Urinary bladder (tissue), 4 donors: ENCODE results near the gene POLR1G. TPM values are rescaled to one million over a fixed set of nuclear protein-coding genes. Genes with fewer than 3 reads are reported as not detected.
A peak's percentile ranks its signal among the peaks of the same experiment; 100 is the strongest.

Experiments used
- DNase-seq: peaks from one replicate; pipeline ENCODE4 v3.0.0-alpha.2; 2015; ENCODE audit errors: extremely low spot score
- H3K27ac ChIP-seq: one replicate; pipeline ENCODE4 v1.5.1; 2013; ENCODE audit warnings: low read depth, mild to moderate bottlenecking, moderate library complexity
- H3K36me3 ChIP-seq: one replicate; pipeline ENCODE4 v1.6.1; 2013; ENCODE audit warnings: mild to moderate bottlenecking, moderate library complexity; ENCODE audit not compliant: insufficient read depth
- H3K4me1 ChIP-seq: one replicate; pipeline ENCODE4 v1.6.1; 2013; ENCODE audit warnings: mild to moderate bottlenecking, moderate library complexity; ENCODE audit not compliant: insufficient read depth
- H3K4me3 ChIP-seq: one replicate; pipeline ENCODE4 v1.5.1; 2013; ENCODE audit warnings: low read depth, low read length
- whole genome bisulfite sequencing: extraction: QIAGEN DNeasy Blood & Tissue Kit; methylation state at CpG from one replicate; pipeline ENCODE4 v1.1.7; 2013; 5-methylcytosine and 5-hydroxymethylcytosine counted together
- polyA plus RNA-seq: library from polyadenylated mRNA; stranded (reverse); fragments of 200-250 nt; gene quantifications from one replicate; pipeline ENCODE4 v1.2.3, GENCODE V29; 2013
- total RNA-seq: library from RNA; depleted of rRNA; stranded (reverse); fragments of >200 nt; gene quantifications from one replicate; pipeline ENCODE4 v1.2.3, GENCODE V29; 2014
- donor health status: healthy with polysubstance abuse.
- donor health status: healthy.

Gene POLR1G
- total and polyA plus RNA-seq, 2 donors: 1.8 to 5.0 TPM

DNA sequence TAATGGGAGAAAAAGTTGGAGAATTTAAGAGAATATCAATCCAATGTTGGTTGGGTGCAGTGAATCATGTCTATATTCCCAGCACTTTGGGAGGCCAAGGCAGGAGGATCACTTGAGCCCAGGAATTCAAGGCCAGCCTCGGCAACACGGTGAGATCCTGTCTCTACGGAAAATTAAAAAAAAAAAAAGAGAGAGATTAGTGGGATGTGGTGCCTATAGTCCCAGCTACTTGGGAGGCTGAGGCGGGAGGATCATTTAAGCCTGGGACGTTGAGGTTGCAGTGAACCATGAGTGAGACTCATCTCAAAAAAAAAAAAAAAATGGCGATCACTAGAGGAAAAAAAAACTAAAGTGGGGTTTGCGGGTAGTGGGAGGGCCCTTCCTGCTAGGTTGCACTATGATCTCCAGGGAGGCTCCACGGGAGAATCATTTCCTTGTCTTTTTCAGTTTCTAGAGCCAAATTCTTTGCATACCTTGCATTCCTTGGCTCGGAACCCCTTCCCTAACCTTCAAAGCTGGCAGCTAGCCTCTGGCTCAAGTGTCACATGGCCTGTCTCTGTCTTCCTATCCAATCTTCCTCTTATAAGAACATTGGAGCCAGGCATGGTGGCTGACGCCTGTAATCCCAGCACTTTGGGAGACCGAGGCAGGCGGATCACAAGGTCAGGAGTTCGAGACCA lies 30.3 kb upstream of the POLR1G start:
- H3K36me3 ChIP-seq: no peaks in the 10 kb centered on the region
- DNase-seq: no peak
- 37% methylated on average over 13 of the region's 13 CpGs for WGBS
- no peak overlapping the region for H3K27ac ChIP-seq
- no peak overlapping the region for H3K4me3 ChIP-seq
- no peaks in the 10 kb centered on the region for H3K4me1 ChIP-seq

GRCh38 chr19:45380107-45380506 lies 26.3 kb upstream of the POLR1G start:
- H3K4me3 ChIP-seq: no peak overlapping the region
- H3K27ac ChIP-seq: no peak overlapping the region
- H3K4me1 ChIP-seq: no peaks in the 10 kb centered on the region
- 94% methylated on average over 1 of the region's 1 CpG for WGBS
- DNase-seq: no peak
- no peaks in the 10 kb centered on the region for H3K36me3 ChIP-seq

- WGBS: 90% methylated on average over 29 of the region's 29 CpGs
- no peaks in the 10 kb centered on the region for H3K36me3 ChIP-seq
- no peak for DNase-seq
- H3K27ac ChIP-seq: no peak overlapping the region
- H3K4me1 ChIP-seq: no peaks in the 10 kb centered on the region
- no peak overlapping the region for H3K4me3 ChIP-seq
These were observed 24.0 kb upstream of the POLR1G start for GRCh38 chr19:45382426-45382825.

GRCh38 chr19:45385392-45386221 lies 20.8 kb upstream of the POLR1G start:
- 10% methylated on average over 75 of the region's 75 CpGs for WGBS
- DNase-seq: no peak
- no peaks in the 10 kb centered on the region for H3K4me1 ChIP-seq
- H3K4me3 ChIP-seq: no peak overlapping the region
- no peaks in the 10 kb centered on the region for H3K36me3 ChIP-seq
- H3K27ac ChIP-seq: no peak overlapping the region

GRCh38 chr19:45391346-45391745 lies 15.1 kb upstream of the POLR1G start:
- WGBS: 81% methylated on average over 3 of the region's 3 CpGs
- Histone ChIP-seq H3K4me3 (no peak overlapping the region), H3K36me3 (no peaks in the 10 kb centered on the region), H3K4me1 (no peaks in the 10 kb centered on the region), H3K27ac (no peak overlapping the region)
- no peak for DNase-seq

DNA sequence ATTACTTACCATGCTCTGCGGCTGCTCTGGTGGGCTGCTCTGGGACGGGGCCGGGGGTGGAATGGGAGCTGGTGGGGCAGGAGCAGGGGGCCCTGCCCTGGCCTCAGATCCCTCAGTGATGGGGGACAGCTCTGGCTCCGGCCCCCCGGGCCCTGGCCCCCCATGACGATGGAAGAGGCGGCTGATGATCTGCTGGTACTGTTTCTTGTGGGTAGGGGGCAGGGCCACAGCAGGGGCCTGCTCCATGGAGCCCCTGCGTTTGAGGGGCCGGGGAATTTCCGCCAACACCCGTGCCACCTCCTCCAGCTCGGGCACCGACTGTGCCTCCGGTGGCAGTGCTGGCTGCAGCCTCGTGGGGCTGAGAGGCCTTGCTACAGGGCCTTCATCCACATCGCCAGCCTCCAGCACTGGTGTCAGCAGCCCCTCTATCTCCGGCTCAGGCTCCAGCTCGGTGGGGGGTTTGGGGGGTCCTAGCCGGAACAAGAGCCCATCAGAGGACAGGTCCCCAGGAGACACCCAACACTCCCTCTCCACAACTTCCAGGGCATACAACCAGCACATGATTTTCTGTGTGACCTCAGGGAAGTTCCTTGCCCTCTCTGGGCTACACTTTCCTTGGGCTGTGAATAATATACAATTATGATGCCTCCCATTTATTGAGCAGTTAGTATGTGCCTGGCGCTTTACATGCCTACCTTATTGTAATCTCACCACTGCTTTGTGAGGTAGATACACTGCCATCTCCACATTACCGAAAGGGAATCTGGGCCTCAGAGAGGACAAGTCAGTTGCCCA lies 14.4 kb upstream of the POLR1G start:
- Histone ChIP-seq H3K4me3 (no peak overlapping the region), H3K4me1 (no peaks in the 10 kb centered on the region), H3K36me3 (no peaks in the 10 kb centered on the region), H3K27ac (no peak overlapping the region)
- 92% methylated on average over 21 of the region's 21 CpGs for WGBS
- no peak for DNase-seq

- Histone ChIP-seq H3K4me3 (no peak overlapping the region), H3K4me1 (no peaks in the 10 kb centered on the region), H3K27ac (no peak overlapping the region), H3K36me3 (no peaks in the 10 kb centered on the region)
- no peak for DNase-seq
- WGBS: 50% methylated on average over 59 of the region's 59 CpGs
These were observed 10.4 kb upstream of the POLR1G start for GRCh38 chr19:45395821-45396617.

GRCh38 chr19:45400192-45400591 lies 6.3 kb upstream of the POLR1G start:
- Histone ChIP-seq H3K4me1 (no peaks in the 10 kb centered on the region), H3K36me3 (no peaks in the 10 kb centered on the region), H3K4me3 (no peak overlapping the region), H3K27ac (no peak overlapping the region)
- 81% methylated on average over 6 of the region's 6 CpGs for WGBS
- no peak for DNase-seq

DNA sequence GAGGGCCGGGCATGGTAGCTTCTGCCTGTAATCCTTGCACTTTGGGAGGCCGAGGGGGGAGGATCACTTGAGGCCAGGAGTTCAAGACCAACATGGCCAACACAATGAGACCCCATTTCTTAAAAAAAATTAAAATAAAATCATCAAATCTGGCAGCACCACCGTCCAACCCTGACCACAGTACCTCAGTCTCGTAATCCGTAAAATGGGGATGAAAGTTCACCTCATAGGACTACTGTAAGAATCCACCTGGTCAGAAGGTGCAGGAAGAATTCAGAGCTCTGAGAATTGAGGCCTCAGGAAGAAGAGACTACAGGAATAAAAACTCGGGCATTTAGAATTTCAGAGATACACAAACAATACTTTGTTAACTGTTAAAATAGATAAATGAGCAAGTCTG lies 4.6 kb upstream of the POLR1G start:
- Histone ChIP-seq H3K4me1 (no peaks in the 10 kb centered on the region), H3K36me3 (no peaks in the 10 kb centered on the region), H3K27ac (no peak overlapping the region), H3K4me3 (no peak overlapping the region)
- DNase-seq: no peak
- WGBS: 91% methylated on average over 6 of the region's 6 CpGs

DNA sequence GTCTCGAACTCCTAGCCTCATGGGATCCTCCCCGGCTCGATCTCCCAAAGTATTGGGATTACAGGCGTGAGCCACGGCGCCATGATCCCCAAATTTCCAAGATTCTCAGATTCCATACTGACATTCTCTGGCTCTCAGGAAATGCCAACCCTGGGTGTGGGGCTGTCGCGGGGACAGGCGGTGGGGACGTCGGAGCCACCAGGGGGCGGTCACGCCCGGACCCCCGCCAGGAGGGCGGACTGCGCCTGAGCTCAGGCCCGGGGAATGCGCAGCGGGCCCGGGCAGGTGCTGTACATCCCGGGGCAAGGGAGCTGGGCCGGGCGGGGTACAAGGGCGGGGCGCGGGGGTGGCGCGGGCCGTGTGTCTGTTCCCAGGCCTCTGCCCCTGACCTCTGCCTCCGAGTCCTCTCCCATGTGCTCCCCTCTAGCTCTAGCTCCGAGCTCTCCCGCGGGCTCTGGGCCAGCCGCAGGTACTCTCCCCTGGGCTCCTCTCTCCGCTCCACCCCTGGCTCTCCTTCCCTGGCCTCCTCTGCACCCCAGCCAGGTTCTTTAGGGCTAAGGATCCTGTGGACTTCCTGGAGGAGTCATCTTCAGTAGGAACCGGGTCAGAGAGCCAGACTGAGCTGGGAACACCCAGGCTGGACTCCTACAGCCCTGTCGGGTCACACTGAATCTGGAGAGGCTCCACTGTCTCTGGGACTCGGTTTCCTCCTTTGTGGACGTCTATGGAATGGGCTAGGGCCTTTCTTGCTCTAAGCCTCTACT lies 4.0 kb upstream of the POLR1G start:
- Histone ChIP-seq H3K4me3 (no peak overlapping the region), H3K4me1 (no peaks in the 10 kb centered on the region)

DNA sequence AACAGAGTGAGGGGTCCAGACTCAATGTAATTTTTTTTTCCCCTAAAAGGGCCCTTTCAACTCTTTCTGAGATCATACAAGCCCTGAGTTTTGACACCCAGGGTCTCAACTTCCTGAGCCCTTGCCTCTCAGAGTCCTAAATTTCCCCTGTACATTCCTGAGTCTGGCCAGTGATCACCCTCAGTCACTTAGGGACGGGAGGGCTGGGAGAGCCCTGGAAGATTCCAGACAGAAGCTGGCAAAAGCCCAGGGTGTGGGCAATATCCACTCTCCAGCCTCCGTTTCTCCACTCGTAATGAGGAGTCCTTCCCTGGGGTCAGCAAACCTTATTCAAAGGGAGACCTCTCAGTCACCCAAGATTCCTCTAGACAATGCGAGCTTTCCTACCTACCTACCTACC lies 3.2 kb upstream of the POLR1G start:
- Histone ChIP-seq H3K4me1 (no peaks in the 10 kb centered on the region), H3K36me3 (no peaks in the 10 kb centered on the region), H3K27ac (peak overlapping the region; percentile 48), H3K4me3 (no peak overlapping the region)
- DNase-seq: no peak
- 59% methylated on average over 4 of the region's 4 CpGs for WGBS

More for the DNA sequence above, 4.0 kb upstream of the POLR1G start:
- Histone ChIP-seq H3K36me3 (no peaks in the 10 kb centered on the region), H3K27ac (peak overlapping the region; percentile 48)
- no peak for DNase-seq
- 19% methylated on average over 40 of the region's 40 CpGs for WGBS

- peak overlapping the region; percentile 56 for H3K4me3 ChIP-seq
- no peaks in the 10 kb centered on the region for H3K4me1 ChIP-seq
- H3K36me3 ChIP-seq: no peaks in the 10 kb centered on the region
- H3K27ac ChIP-seq: peak overlapping the region; percentile 85
- 21% methylated on average over 25 of the region's 25 CpGs for WGBS
- DNase-seq: no peak
These were observed 2.5 kb upstream of the POLR1G start for GRCh38 chr19:45403781-45404556.
